ENCODE measurements around the gene PLXNB2.

The PLXNB2 gene

DNA sequence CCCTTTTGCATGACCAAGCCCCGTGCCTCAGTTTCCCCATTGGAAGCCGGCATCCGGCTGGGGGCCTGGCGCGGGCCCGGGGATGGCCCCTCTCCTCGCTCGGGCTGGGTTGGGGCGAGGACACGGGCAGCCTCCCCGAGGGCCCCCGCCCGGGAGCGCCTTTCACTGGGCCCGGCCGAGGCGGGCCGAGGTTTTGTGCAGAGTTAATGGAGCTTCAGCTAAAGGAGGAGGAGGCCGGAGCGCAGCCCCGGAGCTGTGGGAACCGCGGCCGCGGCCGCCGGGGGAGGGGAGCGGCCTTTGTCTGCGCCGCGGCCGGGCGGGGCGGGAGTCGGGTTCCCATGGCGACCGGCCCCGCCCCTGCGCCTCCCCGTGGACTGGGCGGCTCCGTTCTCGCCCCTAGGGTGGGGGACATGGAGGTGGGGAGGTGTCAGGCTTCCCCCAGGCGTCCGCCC is 35.9 kb downstream of the PLXNB2 start:
- DNase-seq (ENCODE audit: low read depth): no peak
- H3K4me3 ChIP-seq (ENCODE audit: low read depth, low read length): peak overlapping the region; percentile 64

DNA sequence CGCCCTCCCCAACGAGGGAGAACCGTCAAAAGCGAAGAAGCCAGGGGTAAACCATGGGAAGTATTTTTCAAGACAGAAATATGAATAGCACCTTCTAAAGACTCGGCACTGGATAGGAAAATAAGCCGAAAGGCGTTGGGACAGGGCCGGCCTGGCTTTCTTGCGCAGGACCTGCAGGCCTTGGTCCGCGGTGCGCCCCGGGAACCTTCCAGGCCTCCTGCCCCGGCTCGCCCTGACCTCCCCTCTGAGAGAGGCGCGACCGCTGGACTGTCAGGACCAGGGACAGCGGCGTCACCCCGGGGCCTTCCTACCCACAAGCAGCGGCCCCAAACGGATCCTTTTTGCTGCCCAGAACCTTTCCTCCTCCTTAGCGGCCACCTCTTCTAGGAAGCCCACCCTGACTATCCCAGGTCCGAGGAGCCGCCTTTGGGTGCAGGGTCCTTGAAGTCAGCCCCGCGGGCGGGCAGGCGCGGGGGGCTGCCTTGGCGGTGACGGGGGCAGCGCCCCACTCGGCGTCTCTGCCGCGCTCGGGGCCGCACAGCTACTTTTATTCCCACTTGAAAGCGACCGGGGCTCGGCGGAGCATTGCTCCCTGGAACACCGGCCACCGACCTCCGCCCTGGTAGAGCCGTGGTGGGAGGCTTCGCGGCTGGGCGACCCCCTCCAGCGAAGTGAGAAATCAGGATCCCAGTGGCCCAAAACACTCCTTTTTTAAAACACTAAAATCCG is 36.6 kb downstream of the PLXNB2 start:
- H3K4me3 ChIP-seq (ENCODE audit: low read depth, low read length): peak overlapping the region; percentile 64
- no peak for DNase-seq (ENCODE audit: low read depth)

DNA sequence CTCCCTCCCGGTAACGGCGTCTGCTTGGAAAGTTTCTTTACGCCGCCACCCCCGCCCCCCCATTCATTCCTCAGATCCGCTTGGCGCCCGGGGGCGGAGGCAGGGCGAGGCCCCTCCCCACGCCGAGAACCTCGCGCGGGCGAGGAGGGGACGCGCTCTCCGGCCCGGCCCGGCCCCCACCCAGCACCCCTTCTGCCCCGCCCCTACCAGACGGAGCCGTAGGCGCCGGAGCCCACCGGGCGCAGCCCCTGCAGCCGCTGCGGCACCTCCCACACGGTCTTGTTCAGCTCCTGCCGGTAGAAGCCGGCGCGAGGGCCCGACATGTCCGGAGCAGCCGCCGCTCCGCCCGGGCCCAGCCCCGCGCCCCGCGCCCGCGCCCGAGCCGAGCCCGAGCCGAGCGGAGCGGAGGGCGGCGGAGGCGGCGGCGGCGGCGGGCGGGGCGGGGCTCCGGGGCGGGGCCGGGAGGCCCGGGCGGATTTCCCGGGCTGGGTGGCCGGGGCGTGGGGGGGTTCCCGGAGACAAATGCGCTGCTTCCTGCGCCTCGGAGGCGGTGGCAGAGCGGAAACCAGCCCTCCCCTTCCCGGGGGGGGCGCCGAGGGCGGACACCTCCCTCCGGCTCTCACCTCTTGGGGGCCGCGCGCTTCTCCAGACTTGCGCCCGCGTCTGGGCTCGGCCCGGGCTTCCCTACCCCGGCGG is 37.3 kb downstream of the PLXNB2 start, which contains the start of gene MAPK11:
Gene MAPK11 (minus strand): TSS at position 411 of the 696 bp plus-strand sequence. CDS start 88 bp downstream, at position 323.
- no peak for DNase-seq (ENCODE audit: low read depth)

DNA sequence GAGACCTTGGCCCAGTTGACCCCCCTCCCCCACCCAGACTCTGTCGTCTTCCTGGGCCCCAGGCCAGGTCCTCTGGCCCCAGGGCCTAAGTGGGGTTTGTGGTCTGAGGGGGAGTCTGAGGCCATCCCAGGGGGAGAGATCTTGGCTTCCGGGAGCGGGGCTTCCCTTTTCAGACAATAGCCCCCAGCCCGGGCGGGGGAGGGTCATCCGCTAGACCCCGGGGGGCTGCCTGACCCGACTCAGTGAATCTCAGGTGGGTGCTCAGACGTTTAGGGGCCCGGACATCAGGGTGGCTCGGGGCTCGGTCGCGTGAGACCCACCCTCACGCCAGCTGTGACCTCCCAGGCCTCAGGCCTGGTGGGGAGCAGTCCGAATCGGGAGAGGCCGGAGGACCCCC is 37.9 kb downstream of the PLXNB2 start:
- peak overlapping the region; percentile 64 for H3K4me3 ChIP-seq (ENCODE audit: low read depth, low read length)
- no peak for DNase-seq (ENCODE audit: low read depth)

More for the DNA sequence above, 37.3 kb downstream of the PLXNB2 start, which contains the start of gene MAPK11:
- H3K4me3 ChIP-seq (ENCODE audit: low read depth, low read length): peak within 1 kb of the TSS; percentile 64

DNA sequence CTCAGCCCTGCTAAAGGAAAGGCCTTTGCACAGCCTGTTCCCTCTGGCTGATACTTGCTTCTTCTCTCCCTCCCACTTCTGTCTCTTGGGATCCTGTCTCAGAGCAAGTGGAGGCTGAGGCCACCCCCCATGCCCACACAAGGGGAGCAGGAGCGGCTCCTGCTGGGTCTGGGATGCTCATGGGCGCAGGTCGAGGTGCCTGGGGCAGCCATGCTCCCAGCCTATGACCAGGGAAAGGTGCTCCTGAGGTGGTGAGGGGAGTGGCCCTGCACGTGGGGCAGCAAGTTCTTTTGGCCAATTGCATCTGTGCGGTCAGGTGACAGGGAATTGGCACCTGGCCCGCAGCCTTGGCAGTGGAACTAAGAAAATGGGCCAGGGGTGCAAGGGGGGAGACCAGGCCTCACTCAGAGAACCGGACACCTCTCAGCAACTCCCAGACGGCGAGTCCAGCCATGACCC is 38.8 kb downstream of the PLXNB2 start:
- no peak overlapping the region for H3K4me3 ChIP-seq (ENCODE audit: low read depth, low read length)
- no peak for DNase-seq (ENCODE audit: low read depth)

DNA sequence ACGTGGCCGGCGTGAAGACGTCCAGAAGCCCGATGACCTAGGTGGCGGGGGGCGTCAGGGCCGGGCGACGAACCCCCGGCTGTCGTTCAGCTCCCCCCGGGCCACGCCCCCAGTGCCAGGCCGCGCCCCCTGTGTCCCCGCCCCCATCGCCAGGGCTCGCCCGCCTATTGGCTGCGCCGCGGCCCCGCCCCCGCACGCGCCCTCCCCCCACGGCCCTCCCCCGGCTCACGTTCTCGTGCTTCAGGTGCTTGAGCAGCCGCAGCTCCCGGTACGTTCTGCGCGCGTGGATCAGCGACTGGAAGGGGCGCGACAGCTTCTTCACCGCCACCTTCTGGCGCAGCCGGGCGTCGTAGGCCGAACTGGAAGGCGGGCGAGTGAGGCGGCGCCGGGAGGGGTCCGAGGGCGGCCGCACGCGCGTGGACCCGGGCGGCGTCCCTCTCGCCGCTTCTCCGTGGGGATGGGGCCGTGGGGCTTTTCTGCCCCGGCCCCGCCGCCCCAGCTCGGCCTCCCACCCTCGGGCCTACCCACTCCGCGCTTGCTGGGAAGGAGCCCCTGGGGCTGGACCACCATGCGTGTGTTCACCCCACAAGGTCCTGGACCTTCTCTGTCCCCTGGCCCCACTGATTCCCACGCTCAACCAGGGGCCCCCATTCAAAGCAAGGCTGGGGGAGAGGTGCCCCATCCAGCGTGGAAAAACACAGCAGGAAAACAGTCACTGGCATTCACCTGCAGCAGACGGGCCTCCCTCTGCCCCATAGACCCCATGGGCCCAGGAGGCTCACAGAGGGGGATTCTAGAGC is 39.7 kb downstream of the PLXNB2 start:
- peak overlapping the region; percentile 42 for H3K4me3 ChIP-seq (ENCODE audit: low read depth, low read length)
- no peak for DNase-seq (ENCODE audit: low read depth)

DNA sequence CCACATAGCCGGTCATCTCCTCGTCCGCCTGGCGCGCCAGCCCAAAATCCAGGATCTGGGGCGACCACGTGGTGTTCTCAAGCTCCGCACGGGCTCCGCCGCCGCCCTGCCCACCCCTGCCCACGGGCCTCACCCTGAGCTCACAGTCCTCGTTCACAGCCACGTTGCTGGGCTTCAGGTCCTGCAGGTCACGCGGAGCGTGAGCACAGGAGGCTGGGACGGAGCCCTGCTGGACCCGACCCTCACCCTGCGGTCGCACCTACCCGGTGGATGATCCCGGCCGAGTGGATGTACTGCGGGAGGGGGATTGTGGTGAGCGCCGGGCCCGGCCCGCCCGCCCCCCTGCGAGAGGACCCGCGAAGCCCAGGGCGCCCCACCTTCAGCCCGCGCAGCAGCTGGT is 40.5 kb downstream of the PLXNB2 start:
- peak overlapping the region; percentile 42 for H3K4me3 ChIP-seq (ENCODE audit: low read depth, low read length)

DNA sequence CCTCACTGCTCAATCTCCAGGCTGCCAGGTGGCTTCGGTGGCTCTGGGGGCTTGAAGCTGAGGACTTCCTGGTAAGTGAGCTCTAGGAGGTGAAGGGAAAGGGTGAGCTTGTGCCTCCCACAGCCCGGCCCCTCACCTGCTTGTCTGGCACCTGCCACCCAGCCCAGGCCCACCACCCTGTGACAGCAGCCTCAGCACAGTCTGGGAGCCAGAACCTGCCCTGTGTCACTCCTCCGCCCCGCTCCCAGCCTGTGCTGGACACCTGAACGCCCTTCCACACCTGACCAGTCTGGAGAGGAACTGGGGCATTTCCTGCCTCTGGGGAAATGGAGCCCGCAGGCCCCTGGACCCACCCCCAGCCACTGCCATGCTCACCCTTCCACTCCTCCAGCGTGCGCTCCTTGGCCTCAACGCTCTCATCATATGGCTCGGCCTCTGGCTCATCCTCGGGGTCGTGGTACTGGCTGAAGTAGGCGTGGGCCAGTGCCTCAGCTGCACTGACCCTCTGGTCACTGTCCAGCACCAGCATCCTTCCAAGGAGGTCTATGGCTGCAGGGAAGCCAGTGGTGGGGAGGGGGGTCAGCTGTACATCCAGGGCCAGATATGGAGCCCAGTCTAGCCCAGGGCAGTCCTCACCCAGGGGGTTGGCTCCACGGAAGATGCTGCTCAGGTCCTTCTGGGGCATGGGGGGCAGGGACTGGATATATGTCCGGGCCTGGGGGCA is 42.3 kb downstream of the PLXNB2 start:
- no peak for DNase-seq (ENCODE audit: low read depth)
- H3K4me3 ChIP-seq (ENCODE audit: low read depth, low read length): no peak overlapping the region

More for the DNA sequence above, 40.5 kb downstream of the PLXNB2 start:
- DNase-seq (ENCODE audit: low read depth): no peak

DNA sequence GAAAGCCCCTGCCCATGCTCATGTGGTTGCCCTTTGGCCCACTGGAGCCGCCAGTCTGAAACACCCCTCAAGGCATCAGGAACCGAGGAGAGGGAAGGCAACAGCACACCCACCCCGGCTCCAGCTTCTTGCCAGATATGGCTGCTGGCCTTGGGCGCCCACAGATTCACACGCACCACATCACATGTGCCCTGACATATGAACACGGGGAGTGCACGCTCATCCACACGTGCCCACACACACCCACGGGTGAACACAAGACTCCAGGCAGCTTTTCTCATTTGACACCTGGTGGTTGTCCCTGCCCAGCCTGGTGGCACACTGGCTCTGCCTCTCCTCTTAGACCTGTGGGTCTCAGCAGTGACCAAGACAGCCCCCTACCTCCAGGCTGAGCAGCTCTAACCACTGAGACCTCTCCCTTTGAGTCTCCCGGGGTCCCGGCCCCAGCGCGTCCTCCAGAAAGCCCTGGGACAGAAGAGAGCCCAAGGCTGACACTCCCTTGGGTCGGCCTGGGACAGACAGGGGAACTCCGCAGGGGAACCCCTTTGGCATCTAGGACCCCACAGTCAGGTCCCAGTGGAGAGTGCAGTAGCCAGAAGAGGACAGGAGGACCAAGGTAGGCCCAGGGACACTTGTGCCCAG is 43.2 kb downstream of the PLXNB2 start:
- H3K4me3 ChIP-seq (ENCODE audit: low read depth, low read length): no peak overlapping the region
- DNase-seq (ENCODE audit: low read depth): no peak

DNA sequence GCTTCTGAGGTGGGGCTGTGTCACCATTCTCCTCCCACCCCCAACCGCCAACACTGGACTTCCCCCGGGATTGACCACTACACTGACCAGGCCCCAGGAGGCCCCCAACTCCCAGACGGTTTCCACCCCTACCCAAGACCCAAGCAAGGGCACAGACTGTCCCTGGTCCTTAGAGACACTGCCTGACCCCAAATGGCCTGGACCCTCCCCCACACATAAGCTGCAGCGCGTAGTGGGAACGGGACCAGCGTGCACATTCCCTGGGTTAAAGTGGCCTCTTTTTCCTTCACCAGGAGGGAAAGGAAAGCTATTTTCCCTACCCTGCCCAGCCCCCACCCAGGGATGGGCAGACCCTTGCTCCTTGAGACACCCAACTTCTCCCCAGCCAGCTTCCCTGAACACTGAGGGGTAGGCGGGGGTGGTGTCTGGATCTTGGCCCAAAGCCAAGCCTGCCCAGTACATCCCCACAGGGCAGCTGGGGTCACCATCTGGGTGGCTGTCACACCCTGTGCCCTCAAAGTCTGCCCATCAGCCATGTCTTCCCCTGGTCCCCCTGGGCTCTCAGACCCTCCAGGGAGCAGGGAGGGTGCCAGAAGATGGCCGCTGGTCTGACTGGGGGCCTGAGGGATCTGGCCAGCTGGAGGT is 44.4 kb downstream of the PLXNB2 start:
- H3K4me3 ChIP-seq (ENCODE audit: low read depth, low read length): no peak overlapping the region
- no peak for DNase-seq (ENCODE audit: low read depth)

DNA sequence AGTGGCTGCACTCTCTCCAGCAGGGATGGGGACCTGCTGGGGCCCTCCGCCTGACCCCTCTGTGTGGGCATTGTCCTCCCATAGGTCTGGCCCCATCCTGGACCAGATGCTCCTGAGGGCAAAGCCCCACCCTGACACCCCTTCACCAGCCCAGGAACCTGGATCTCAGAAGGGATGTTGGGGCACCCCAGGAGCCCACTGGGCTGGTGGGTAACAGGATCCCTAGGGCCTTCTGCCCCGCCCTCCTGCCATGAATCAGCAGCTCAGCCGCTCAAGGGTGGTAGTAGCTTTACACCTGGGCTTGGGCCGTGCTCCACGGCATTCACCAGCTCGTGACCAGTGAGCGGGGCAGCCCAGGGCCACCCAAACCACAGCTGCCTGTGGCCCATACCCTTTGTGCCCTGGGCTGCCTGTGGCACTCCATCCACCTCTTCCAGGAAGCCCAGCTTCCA is 45.0 kb downstream of the PLXNB2 start:
- DNase-seq (ENCODE audit: low read depth): no peak
- no peak overlapping the region for H3K4me3 ChIP-seq (ENCODE audit: low read depth, low read length)

DNA sequence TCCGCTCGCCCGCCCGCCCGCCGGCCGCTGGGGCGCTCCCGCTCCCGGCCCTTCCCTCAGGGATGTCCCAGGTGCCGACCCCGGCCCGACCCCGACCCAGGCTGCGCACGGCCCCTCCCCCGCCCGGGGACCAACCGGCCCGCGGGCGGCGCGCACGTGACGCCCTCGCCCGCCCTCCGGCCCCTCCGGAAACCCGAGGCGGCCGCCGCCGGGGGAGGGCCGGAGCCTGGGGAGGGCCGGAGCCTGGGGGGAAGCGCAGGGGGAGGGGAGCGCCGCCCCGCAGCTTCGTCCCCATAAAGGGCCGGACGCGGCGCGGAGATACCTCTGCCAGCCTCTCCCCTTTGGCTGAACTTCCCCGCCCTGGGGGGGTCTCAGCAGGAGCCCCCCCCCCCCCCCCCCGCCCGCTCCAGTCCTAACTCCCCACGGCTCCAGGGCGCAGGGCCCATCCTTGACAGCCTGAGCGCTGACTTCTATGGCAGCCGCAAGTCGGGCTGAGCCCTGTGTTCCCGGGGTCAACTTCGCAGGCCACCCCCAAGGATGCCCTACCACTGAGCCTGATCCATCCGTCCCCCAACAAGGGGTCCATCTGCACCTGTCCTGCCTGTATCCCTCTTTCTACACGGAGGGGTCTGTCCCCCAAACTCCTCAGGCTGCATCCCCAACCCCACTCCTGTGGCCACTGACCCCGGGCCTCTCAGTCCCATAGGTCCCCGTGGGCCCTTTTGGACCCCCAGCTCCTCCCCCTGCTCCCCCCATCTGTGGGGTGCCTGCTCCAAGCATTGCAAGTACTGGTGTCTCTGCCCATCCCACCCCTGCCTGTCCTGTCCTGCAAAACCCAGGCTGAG is 45.6 kb downstream of the PLXNB2 start, which contains the start of gene MAPK12:
Gene MAPK12 (minus strand): TSS at position 69 of the 845 bp plus-strand sequence. CDS start 174 bp downstream, outside the sequence.
- DNase-seq (ENCODE audit: low read depth): no peak
- H3K4me3 ChIP-seq (ENCODE audit: low read depth, low read length): peak within 1 kb of the TSS; percentile 56

DNA sequence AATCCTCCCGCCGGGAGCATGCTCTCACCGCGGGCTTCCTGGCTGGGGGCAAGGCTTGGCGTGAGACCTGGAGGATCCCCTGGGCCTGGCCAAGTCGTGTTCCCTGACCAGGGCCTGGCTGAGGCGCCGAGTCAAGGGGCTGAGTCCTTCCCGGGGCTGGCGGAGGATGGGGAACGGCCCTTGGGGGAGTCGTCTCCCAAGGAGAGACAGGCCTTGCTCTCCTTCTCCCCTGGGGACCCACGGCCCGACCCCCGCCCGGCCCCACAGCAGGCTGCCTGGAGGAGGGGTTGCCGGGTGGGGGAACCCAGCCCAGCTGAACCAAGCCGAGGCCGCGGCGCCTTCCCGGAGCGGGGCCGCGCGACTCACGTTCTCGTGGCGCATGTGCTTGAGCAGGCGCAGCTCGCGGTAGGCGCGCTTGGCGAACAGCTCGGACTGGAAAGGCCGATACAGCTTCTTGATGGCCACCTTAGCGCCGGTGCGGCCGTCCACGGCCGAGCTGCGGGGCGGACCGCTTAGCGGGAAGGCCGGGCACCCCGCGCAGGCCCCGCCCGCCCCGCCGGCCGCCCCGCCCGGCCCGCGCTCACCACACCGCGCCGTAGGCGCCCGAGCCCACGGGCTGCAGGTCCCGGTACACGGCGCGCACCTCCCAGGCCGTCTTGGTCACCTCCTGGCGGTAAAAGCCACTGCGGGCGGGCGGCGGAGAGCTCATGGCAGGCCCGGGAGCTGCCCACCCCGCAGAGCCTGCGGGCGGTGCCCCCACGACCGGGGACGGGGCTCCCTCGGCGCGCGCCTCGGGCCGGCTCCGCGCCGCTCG is 46.4 kb downstream of the PLXNB2 start:
- DNase-seq (ENCODE audit: low read depth): no peak

DNA sequence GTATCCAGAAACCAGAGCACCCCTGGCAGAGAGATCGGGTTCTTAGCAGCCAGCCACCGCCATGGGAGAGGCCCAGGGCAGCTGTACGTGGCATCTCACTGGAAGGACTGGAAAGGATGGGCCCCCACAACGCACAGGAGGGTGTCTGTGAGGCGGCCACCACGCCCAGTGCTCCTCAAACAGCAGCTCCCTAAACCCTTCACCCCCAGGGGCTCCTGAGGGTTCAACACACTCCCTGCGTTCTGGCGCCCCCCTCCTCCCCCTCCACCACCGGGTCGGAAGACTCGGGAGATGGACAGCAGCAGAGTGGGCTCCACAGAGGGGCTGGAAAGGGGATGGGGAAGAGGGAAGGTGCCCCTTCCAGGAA is 47.0 kb downstream of the PLXNB2 start:
- no peak for DNase-seq (ENCODE audit: low read depth)
- H3K4me3 ChIP-seq (ENCODE audit: low read depth, low read length): peak overlapping the region; percentile 56

More for the DNA sequence above, 46.4 kb downstream of the PLXNB2 start:
- H3K4me3 ChIP-seq (ENCODE audit: low read depth, low read length): peak overlapping the region; percentile 56

DNA sequence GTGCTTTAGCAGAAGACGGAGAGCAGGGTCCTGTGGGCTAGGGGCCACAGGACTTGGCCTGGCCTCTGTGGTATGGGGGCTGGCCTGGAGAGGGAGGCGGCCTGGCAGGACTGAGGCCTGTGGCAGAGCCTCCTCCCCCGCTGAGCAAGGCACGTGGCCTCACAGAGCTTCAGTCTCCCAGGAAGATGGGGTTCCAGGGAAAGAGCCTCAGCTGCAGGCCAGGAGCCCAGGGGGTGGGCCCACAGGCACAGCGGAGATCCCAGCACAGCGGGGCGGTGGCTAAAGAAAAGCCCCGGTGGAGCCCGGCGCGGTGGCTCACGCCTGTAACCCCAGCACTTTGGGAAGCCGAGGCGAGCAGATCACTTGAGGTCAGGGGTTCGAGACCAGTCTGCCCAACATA is 48.1 kb downstream of the PLXNB2 start:
- no peak overlapping the region for H3K4me3 ChIP-seq (ENCODE audit: low read depth, low read length)
- no peak for DNase-seq (ENCODE audit: low read depth)

All from skeletal muscle cell (primary cell).